ENCODE results near the gene COP1.
"Not testable (repeated sequence)": the region's sequence is repeated elsewhere in the genome, so short reads cannot be mapped to it uniquely, and the experiment has no call there.

The COP1 gene

DNA sequence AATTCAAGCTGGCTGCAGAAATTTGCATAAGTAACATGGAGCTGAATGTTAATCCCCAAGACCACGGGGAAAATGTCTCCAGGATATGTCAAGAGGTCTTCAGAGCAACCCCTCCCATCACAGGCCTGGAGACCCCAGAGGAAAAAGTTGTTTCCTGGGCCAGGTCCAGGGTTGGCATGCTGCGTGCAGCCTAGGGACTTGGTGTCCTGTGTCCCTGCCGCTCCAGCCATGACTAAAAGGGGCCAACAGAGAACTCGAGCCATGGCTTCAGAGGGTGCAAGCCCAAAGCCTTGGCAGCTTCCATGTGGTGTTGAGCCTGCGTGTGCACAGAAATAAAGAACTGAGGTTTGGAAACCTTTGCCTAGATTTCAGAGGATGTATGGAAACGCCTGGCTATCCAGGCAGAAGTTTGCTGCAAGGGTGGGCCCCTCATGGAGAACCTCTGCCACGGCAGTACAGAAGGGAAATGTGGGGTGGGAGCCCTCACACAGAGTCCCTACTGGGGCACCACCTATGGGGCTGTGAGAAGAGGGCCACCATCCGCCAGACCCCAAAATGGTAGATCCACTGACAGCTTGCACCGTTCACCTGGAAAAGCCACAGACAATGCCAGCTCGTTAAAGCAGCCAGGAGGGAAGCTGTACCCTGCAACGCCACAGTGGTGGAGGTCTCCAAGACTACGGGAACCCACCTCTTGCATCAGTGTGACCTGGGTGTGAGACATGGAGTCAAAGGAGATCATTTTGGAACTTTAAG lies 222.9 kb downstream of the COP1 start:
- Histone ChIP-seq H3K27me3 (ENCODE audit: control insufficient read depth in 1 of 2, insufficient read depth in 2 of 2, low read length in 2 of 2) (no peaks in the 10 kb centered on the region), H3K4me1 (ENCODE audit: control insufficient read depth in 1 of 2, insufficient read depth in 2 of 2, low read length in 2 of 2) (peaks cover 0 to 6% of the 10 kb centered on the region in 2 donors), H3K9ac (ENCODE audit: low read depth in 1 of 2, low read length in 2 of 2) (no peak overlapping the region), H3K9me3 (ENCODE audit: control insufficient read depth in 1 of 2, low read length in 2 of 2) (peaks cover 6 to 21% of the 10 kb centered on the region in 2 donors), H3K4me3 (ENCODE audit: low read depth in 1 of 2, low read length in 2 of 2) (no peak overlapping the region), H3K27ac (ENCODE audit: low read depth, low read length) (no peak overlapping the region), H3K36me3 (ENCODE audit: control insufficient read depth in 1 of 2, insufficient read depth in 2 of 2, low read length in 2 of 2) (peaks cover 13 to 42% of the 10 kb centered on the region in 2 donors)

DNA sequence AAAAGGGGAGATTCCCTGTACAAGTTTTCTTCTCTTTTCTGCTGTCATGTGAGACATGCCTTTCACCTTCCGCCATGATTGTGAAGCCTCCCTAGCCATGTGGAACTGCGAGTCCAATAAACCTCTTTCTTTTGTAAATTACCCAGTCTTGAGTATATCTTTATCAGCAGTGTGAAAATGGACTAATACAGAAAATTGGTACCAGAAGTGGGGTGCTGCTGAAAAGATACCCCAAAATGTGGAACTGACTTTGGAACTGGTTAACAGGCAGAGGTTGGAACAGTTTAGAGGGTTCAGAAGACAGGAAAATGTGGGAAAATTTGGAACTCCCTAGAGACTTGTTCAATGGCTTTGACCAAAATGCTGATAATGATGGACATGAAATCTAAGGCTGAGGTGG lies 223.7 kb downstream of the COP1 start:
- not testable (repeated sequence) for H3K27ac ChIP-seq (ENCODE audit: low read depth, low read length); H3K9ac ChIP-seq (ENCODE audit: low read depth in 1 of 2, low read length in 2 of 2); H3K4me1 ChIP-seq (ENCODE audit: control insufficient read depth in 1 of 2, insufficient read depth in 2 of 2, low read length in 2 of 2); H3K4me3 ChIP-seq (ENCODE audit: low read depth in 1 of 2, low read length in 2 of 2); H3K27me3 ChIP-seq (ENCODE audit: control insufficient read depth in 1 of 2, insufficient read depth in 2 of 2, low read length in 2 of 2)
- peaks cover 6 to 21% of the 10 kb centered on the region in 2 donors for H3K9me3 ChIP-seq (ENCODE audit: control insufficient read depth in 1 of 2, low read length in 2 of 2)
- H3K36me3 ChIP-seq (ENCODE audit: control insufficient read depth in 1 of 2, insufficient read depth in 2 of 2, low read length in 2 of 2): peaks cover 13 to 40% of the 10 kb centered on the region in 2 donors

GRCh38 chr1:175981128-175981527 lies 226.0 kb downstream of the COP1 start:
- peaks cover 6 to 21% of the 10 kb centered on the region in 2 donors for H3K9me3 ChIP-seq (ENCODE audit: control insufficient read depth in 1 of 2, low read length in 2 of 2)
- H3K9ac ChIP-seq (ENCODE audit: low read depth in 1 of 2, low read length in 2 of 2): no peak overlapping the region
- H3K4me1 ChIP-seq (ENCODE audit: control insufficient read depth in 1 of 2, insufficient read depth in 2 of 2, low read length in 2 of 2): peaks cover 0 to 6% of the 10 kb centered on the region in 2 donors
- no peak overlapping the region for H3K27ac ChIP-seq (ENCODE audit: low read depth, low read length)
- peaks cover 9 to 23% of the 10 kb centered on the region in 2 donors for H3K36me3 ChIP-seq (ENCODE audit: control insufficient read depth in 1 of 2, insufficient read depth in 2 of 2, low read length in 2 of 2)
- H3K27me3 ChIP-seq (ENCODE audit: control insufficient read depth in 1 of 2, insufficient read depth in 2 of 2, low read length in 2 of 2): no peaks in the 10 kb centered on the region
- no peak overlapping the region for H3K4me3 ChIP-seq (ENCODE audit: low read depth in 1 of 2, low read length in 2 of 2)

DNA sequence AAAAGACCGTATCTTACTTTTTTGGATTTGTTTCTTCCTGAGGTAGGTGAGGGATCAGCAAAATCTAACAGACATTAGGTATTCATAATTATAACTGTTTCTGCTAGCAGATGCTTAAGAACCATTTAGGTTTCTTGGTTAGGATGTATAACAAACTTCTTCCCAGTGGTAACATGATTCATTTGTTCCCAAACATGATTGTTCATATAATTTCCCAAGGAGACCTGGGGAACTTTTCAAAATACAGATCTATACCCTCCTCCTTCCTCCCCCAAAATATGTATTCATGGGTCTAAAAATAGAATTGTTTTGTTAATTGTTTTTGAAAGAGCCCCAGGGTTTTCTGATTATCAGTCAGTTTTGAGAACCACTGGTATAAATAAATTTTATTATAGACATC lies 228.2 kb downstream of the COP1 start:
- Histone ChIP-seq H3K9ac (ENCODE audit: low read depth in 1 of 2, low read length in 2 of 2) (no peak overlapping the region), H3K4me1 (ENCODE audit: control insufficient read depth in 1 of 2, insufficient read depth in 2 of 2, low read length in 2 of 2) (no peaks in the 10 kb centered on the region), H3K27ac (ENCODE audit: low read depth, low read length) (no peak overlapping the region), H3K9me3 (ENCODE audit: control insufficient read depth in 1 of 2, low read length in 2 of 2) (peaks cover under 1 to 14% of the 10 kb centered on the region in 2 donors), H3K36me3 (ENCODE audit: control insufficient read depth in 1 of 2, insufficient read depth in 2 of 2, low read length in 2 of 2) (peaks cover 7 to 14% of the 10 kb centered on the region in 2 donors), H3K27me3 (ENCODE audit: control insufficient read depth in 1 of 2, insufficient read depth in 2 of 2, low read length in 2 of 2) (no peaks in the 10 kb centered on the region), H3K4me3 (ENCODE audit: low read depth in 1 of 2, low read length in 2 of 2) (no peak overlapping the region)

GRCh38 chr1:175978476-175978875 lies 228.6 kb downstream of the COP1 start:
- Histone ChIP-seq H3K27ac (ENCODE audit: low read depth, low read length) (no peak overlapping the region), H3K9me3 (ENCODE audit: control insufficient read depth in 1 of 2, low read length in 2 of 2) (peaks cover 0 to 10% of the 10 kb centered on the region in 2 donors), H3K9ac (ENCODE audit: low read depth in 1 of 2, low read length in 2 of 2) (no peak overlapping the region), H3K27me3 (ENCODE audit: control insufficient read depth in 1 of 2, insufficient read depth in 2 of 2, low read length in 2 of 2) (no peaks in the 10 kb centered on the region), H3K4me1 (ENCODE audit: control insufficient read depth in 1 of 2, insufficient read depth in 2 of 2, low read length in 2 of 2) (no peaks in the 10 kb centered on the region), H3K4me3 (ENCODE audit: low read depth in 1 of 2, low read length in 2 of 2) (no peak overlapping the region), H3K36me3 (ENCODE audit: control insufficient read depth in 1 of 2, insufficient read depth in 2 of 2, low read length in 2 of 2) (peaks cover 3 to 10% of the 10 kb centered on the region in 2 donors)

GRCh38 chr1:175976865-175977642 lies 230.0 kb downstream of the COP1 start:
- Histone ChIP-seq H3K4me1 (ENCODE audit: control insufficient read depth in 1 of 2, insufficient read depth in 2 of 2, low read length in 2 of 2) (no peaks in the 10 kb centered on the region), H3K27me3 (ENCODE audit: control insufficient read depth in 1 of 2, insufficient read depth in 2 of 2, low read length in 2 of 2) (no peaks in the 10 kb centered on the region), H3K27ac (ENCODE audit: low read depth, low read length) (no peak overlapping the region), H3K4me3 (ENCODE audit: low read depth in 1 of 2, low read length in 2 of 2) (no peak overlapping the region), H3K36me3 (ENCODE audit: control insufficient read depth in 1 of 2, insufficient read depth in 2 of 2, low read length in 2 of 2) (no peaks in the 10 kb centered on the region), H3K9me3 (ENCODE audit: control insufficient read depth in 1 of 2, low read length in 2 of 2) (peaks cover 0 to 4% of the 10 kb centered on the region in 2 donors), H3K9ac (ENCODE audit: low read depth in 1 of 2, low read length in 2 of 2) (no peak overlapping the region)

DNA sequence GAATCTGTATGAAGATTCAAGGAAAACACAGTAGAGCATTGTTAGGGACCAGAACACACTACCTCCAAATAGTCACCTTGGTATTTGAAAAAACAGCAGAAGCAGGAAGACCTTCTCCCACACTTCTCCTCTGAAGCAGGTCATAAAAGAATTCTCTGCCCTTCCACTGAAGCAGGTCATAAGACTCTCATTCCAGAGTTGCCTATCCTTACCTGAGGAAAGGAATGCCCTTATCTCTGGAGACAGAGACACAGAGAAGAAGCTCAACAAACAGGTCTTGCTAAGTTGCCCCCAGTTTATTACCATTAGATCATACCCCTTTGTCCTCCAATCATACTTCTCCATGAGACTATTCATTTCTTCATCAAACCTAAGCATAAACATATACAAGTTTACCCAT lies 237.9 kb downstream of the COP1 start:
- Histone ChIP-seq H3K27me3 (ENCODE audit: control insufficient read depth in 1 of 2, insufficient read depth in 2 of 2, low read length in 2 of 2) (no peaks in the 10 kb centered on the region), H3K4me3 (ENCODE audit: low read depth in 1 of 2, low read length in 2 of 2) (no peak overlapping the region), H3K27ac (ENCODE audit: low read depth, low read length) (no peak overlapping the region), H3K36me3 (ENCODE audit: control insufficient read depth in 1 of 2, insufficient read depth in 2 of 2, low read length in 2 of 2) (peaks cover 4 to 7% of the 10 kb centered on the region in 2 donors), H3K9me3 (ENCODE audit: control insufficient read depth in 1 of 2, low read length in 2 of 2) (no peaks in the 10 kb centered on the region), H3K9ac (ENCODE audit: low read depth in 1 of 2, low read length in 2 of 2) (no peak overlapping the region), H3K4me1 (ENCODE audit: control insufficient read depth in 1 of 2, insufficient read depth in 2 of 2, low read length in 2 of 2) (no peaks in the 10 kb centered on the region)

GRCh38 chr1:175968486-175969172 lies 238.5 kb downstream of the COP1 start:
- H3K27ac ChIP-seq (ENCODE audit: low read depth, low read length): no peak overlapping the region
- peaks cover 4 to 7% of the 10 kb centered on the region in 2 donors for H3K36me3 ChIP-seq (ENCODE audit: control insufficient read depth in 1 of 2, insufficient read depth in 2 of 2, low read length in 2 of 2)
- H3K4me1 ChIP-seq (ENCODE audit: control insufficient read depth in 1 of 2, insufficient read depth in 2 of 2, low read length in 2 of 2): no peaks in the 10 kb centered on the region
- no peak overlapping the region for H3K9ac ChIP-seq (ENCODE audit: low read depth in 1 of 2, low read length in 2 of 2)
- H3K27me3 ChIP-seq (ENCODE audit: control insufficient read depth in 1 of 2, insufficient read depth in 2 of 2, low read length in 2 of 2): no peaks in the 10 kb centered on the region
- no peak overlapping the region for H3K4me3 ChIP-seq (ENCODE audit: low read depth in 1 of 2, low read length in 2 of 2)
- no peaks in the 10 kb centered on the region for H3K9me3 ChIP-seq (ENCODE audit: control insufficient read depth in 1 of 2, low read length in 2 of 2)

GRCh38 chr1:175963740-175964139 lies 243.3 kb downstream of the COP1 start:
- H3K9ac ChIP-seq (ENCODE audit: low read depth in 1 of 2, low read length in 2 of 2): no peak overlapping the region
- no peaks in the 10 kb centered on the region for H3K4me1 ChIP-seq (ENCODE audit: control insufficient read depth in 1 of 2, insufficient read depth in 2 of 2, low read length in 2 of 2)
- H3K27me3 ChIP-seq (ENCODE audit: control insufficient read depth in 1 of 2, insufficient read depth in 2 of 2, low read length in 2 of 2): no peaks in the 10 kb centered on the region
- H3K9me3 ChIP-seq (ENCODE audit: control insufficient read depth in 1 of 2, low read length in 2 of 2): no peaks in the 10 kb centered on the region
- no peak overlapping the region for H3K4me3 ChIP-seq (ENCODE audit: low read depth in 1 of 2, low read length in 2 of 2)
- H3K36me3 ChIP-seq (ENCODE audit: control insufficient read depth in 1 of 2, insufficient read depth in 2 of 2, low read length in 2 of 2): peaks cover 0 to 6% of the 10 kb centered on the region in 2 donors
- no peak overlapping the region for H3K27ac ChIP-seq (ENCODE audit: low read depth, low read length)

DNA sequence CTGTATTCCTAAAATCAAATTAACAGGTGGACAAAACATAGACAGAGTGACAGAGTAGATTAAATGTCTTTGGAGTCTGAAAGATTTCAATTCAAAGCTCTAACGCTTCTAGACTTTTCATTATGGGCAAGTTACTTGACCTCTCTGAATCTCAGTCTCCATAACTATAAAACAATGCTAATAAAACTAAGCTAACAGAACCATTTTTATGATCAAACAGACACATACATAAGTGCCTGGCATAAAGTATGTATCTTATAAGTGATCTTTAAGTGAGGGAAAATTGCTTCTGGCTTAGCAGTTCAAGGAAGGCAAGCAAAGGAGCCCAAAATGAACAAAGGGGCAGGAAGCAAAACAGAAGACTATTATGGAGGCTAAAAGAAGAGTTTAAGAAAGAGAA lies 246.9 kb downstream of the COP1 start:
- Histone ChIP-seq H3K27me3 (ENCODE audit: control insufficient read depth in 1 of 2, insufficient read depth in 2 of 2, low read length in 2 of 2) (no peaks in the 10 kb centered on the region), H3K4me3 (ENCODE audit: low read depth in 1 of 2, low read length in 2 of 2) (no peak overlapping the region), H3K36me3 (ENCODE audit: control insufficient read depth in 1 of 2, insufficient read depth in 2 of 2, low read length in 2 of 2) (peaks cover 0 to 6% of the 10 kb centered on the region in 2 donors), H3K9ac (ENCODE audit: low read depth in 1 of 2, low read length in 2 of 2) (no peak overlapping the region), H3K9me3 (ENCODE audit: control insufficient read depth in 1 of 2, low read length in 2 of 2) (no peaks in the 10 kb centered on the region), H3K27ac (ENCODE audit: low read depth, low read length) (no peak overlapping the region), H3K4me1 (ENCODE audit: control insufficient read depth in 1 of 2, insufficient read depth in 2 of 2, low read length in 2 of 2) (no peaks in the 10 kb centered on the region)

Measured in duodenal mucosa (tissue), 2 donors.